ENCODE measurements around the gene SRGN. TPM values are rescaled to one million over a fixed set of nuclear protein-coding genes. Genes with fewer than 3 reads are reported as not detected.

The SRGN gene
- total RNA-seq, 2 experiments from 2014 or later, result 342 to 353 TPM

- no peaks in the 10 kb centered on the region for H3K36me3 Mint-ChIP-seq (ENCODE audit: low read depth)
- ChIA-PET POLR2A (no interaction called here), CTCF (interaction anchor here (1.2 kb wide), 1 partner anchor 70 kb away, joined by 3 read pairs; no protein-coding TSS in a partner anchor)
- no peak overlapping the region for H3K27ac Mint-ChIP-seq
- ATAC-seq (ENCODE audit: poor library complexity), result no peak
- H3K27ac ChIP-seq (ENCODE audit: low read depth in 1 of 2, low read length in 2 of 2), result no peak overlapping the region
- DNase-seq, result no peak
- intact Hi-C loops (cut with DNase I, micrococcal nuclease), result no loop called here
- no peak overlapping the region for H3K4me3 ChIP-seq (ENCODE audit: low read length)
- no peaks in the 10 kb centered on the region for H3K27me3 Mint-ChIP-seq
- H3K4me3 Mint-ChIP-seq, result no peak overlapping the region
- H3K4me1 Mint-ChIP-seq (ENCODE audit: low read depth), result peaks cover 5% of the 10 kb centered on the region
- no peaks in the 10 kb centered on the region for H3K36me3 ChIP-seq (ENCODE audit: insufficient read depth, low read length)
- no peak for TF ChIP-seq CTCF (IDR thresholded peaks at IDR 0.05)
- H3K4me1 ChIP-seq (ENCODE audit: insufficient read depth, low read length), result peaks cover 7% of the 10 kb centered on the region
- H3K9me3 ChIP-seq (ENCODE audit: control insufficient read depth in 1 of 2, insufficient read depth in 1 of 2, low read length in 2 of 2), result no peaks in the 10 kb centered on the region
- H3K27me3 ChIP-seq (ENCODE audit: control insufficient read depth in 1 of 2, insufficient read depth in 2 of 2, low read length in 2 of 2), result no peaks in the 10 kb centered on the region
- no peaks in the 10 kb centered on the region for H3K9me3 Mint-ChIP-seq
Measured at GRCh38 chr10:69074532-69074931, 13.4 kb upstream of the SRGN start.

- TF ChIP-seq CTCF (IDR thresholded peaks at IDR 0.05), result no peak
- intact Hi-C loops (cut with DNase I, micrococcal nuclease), result no loop called here
- Histone ChIP-seq H3K9me3 (ENCODE audit: control insufficient read depth in 1 of 2, insufficient read depth in 1 of 2, low read length in 2 of 2) (no peaks in the 10 kb centered on the region), H3K27ac (ENCODE audit: low read depth in 1 of 2, low read length in 2 of 2) (no peak overlapping the region), H3K27me3 (ENCODE audit: control insufficient read depth in 1 of 2, insufficient read depth in 2 of 2, low read length in 2 of 2) (no peaks in the 10 kb centered on the region), H3K4me3 (ENCODE audit: low read length) (no peak overlapping the region), H3K4me1 (ENCODE audit: insufficient read depth, low read length) (peaks cover 7% of the 10 kb centered on the region), H3K36me3 (ENCODE audit: insufficient read depth, low read length) (no peaks in the 10 kb centered on the region)
- ChIA-PET POLR2A (no interaction called here), CTCF (interaction anchor here (1.2 to 1.5 kb wide), 2 partner anchors 27 to 71 kb away, joined by 3 read pairs; no protein-coding TSS in a partner anchor)
- Mint-ChIP-seq H3K27ac (no peak overlapping the region), H3K4me3 (no peak overlapping the region), H3K27me3 (no peaks in the 10 kb centered on the region), H3K36me3 (ENCODE audit: low read depth) (no peaks in the 10 kb centered on the region), H3K4me1 (ENCODE audit: low read depth) (peaks cover 5% of the 10 kb centered on the region), H3K9me3 (no peaks in the 10 kb centered on the region)
- DNase-seq, result no peak
- ATAC-seq (ENCODE audit: poor library complexity), result no peak
Measured at GRCh38 chr10:69075431-69075830, 12.5 kb upstream of the SRGN start.

GRCh38 chr10:69078311-69078710 is 9.6 kb upstream of the SRGN start:
- peaks cover 2% of the 10 kb centered on the region for H3K4me1 ChIP-seq (ENCODE audit: insufficient read depth, low read length)
- ChIA-PET CTCF (no interaction called here), POLR2A (interaction anchor here (1.2 kb wide), 1 partner anchor 9 kb away, joined by 3 read pairs; no protein-coding TSS in a partner anchor)
- no peak overlapping the region for H3K27ac Mint-ChIP-seq
- no peaks in the 10 kb centered on the region for H3K9me3 ChIP-seq (ENCODE audit: control insufficient read depth in 1 of 2, insufficient read depth in 1 of 2, low read length in 2 of 2)
- no peak overlapping the region for H3K27ac ChIP-seq (ENCODE audit: low read depth in 1 of 2, low read length in 2 of 2)
- H3K4me3 ChIP-seq (ENCODE audit: low read length), result no peak overlapping the region
- H3K9me3 Mint-ChIP-seq, result no peaks in the 10 kb centered on the region
- no peak overlapping the region for H3K4me3 Mint-ChIP-seq
- DNase-seq (no peak), ATAC-seq (ENCODE audit: poor library complexity) (no peak)
- H3K27me3 Mint-ChIP-seq, result no peaks in the 10 kb centered on the region
- no peak for TF ChIP-seq CTCF (IDR thresholded peaks at IDR 0.05)
- H3K36me3 ChIP-seq (ENCODE audit: insufficient read depth, low read length), result no peaks in the 10 kb centered on the region
- intact Hi-C loops (cut with DNase I, micrococcal nuclease), result no loop called here
- no peaks in the 10 kb centered on the region for H3K36me3 Mint-ChIP-seq (ENCODE audit: low read depth)
- no peaks in the 10 kb centered on the region for H3K27me3 ChIP-seq (ENCODE audit: control insufficient read depth in 1 of 2, insufficient read depth in 2 of 2, low read length in 2 of 2)
- peaks cover 1% of the 10 kb centered on the region for H3K4me1 Mint-ChIP-seq (ENCODE audit: low read depth)

Measured in CD4-positive, alpha-beta T cell (primary cell).